ENCODE measurements around the gene PKNOX2.

Gene PKNOX2

DNA sequence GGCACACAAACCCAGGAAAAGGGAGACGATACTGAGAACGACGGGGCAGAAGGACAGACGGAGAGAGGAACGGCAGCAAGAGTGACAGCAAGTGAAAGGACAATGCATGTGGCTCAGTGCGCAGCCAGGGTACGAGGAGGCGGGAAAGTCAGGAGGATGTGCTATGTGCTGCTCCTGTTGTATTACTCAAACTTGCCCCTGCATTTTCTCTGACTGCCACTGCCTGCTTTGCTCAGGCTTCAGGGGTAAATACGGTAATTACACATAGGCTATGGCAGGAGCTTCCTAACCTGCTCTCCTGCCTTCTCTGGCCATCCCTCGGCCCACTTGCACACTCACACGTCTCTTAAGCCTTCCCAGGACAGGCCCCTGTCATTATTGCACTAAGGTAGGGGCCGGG lies 236.7 kb downstream of the PKNOX2 start:
- no peak for DNase-seq (ENCODE audit: low read depth)
- TF ChIP-seq, protein P1, sequence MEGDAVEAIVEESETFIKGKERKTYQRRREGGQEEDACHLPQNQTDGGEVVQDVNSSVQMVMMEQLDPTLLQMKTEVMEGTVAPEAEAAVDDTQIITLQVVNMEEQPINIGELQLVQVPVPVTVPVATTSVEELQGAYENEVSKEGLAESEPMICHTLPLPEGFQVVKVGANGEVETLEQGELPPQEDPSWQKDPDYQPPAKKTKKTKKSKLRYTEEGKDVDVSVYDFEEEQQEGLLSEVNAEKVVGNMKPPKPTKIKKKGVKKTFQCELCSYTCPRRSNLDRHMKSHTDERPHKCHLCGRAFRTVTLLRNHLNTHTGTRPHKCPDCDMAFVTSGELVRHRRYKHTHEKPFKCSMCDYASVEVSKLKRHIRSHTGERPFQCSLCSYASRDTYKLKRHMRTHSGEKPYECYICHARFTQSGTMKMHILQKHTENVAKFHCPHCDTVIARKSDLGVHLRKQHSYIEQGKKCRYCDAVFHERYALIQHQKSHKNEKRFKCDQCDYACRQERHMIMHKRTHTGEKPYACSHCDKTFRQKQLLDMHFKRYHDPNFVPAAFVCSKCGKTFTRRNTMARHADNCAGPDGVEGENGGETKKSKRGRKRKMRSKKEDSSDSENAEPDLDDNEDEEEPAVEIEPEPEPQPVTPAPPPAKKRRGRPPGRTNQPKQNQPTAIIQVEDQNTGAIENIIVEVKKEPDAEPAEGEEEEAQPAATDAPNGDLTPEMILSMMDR (IDR thresholded peaks at IDR 0.05; ENCODE audit: low read length, missing control alignments), result no peak
- no peak overlapping the region for H3K4me3 ChIP-seq (replicated peaks; ENCODE audit: low read depth, low read length)

DNA sequence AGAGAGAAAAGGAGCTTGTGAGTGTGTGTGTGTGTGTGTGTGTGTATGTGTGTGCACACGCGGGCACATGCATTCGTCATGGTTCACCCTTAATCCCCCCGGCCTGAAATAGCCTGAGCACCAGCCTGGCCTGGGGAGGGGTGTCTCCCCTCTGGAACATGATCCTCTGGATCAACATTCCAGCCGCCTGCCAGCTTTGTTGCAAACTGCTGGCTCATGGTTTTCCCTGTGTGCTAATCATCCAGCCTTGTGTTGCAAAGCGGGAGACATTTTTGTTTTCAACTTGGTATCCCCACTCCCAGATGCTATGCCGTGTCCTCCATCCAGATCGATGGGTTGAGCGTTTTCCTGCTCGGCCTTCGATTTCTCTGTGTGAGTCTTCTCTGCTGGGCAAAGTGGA lies 237.2 kb downstream of the PKNOX2 start:
- peak; percentile 21 for DNase-seq (ENCODE audit: low read depth)
- no peak overlapping the region for H3K4me3 ChIP-seq (replicated peaks; ENCODE audit: low read depth, low read length)
- TF ChIP-seq, protein P1 (IDR thresholded peaks at IDR 0.05; ENCODE audit: low read length, missing control alignments), result no peak

GRCh38 chr11:125402435-125402834 lies 237.9 kb downstream of the PKNOX2 start:
- TF ChIP-seq, protein P1 (IDR thresholded peaks at IDR 0.05; ENCODE audit: low read length, missing control alignments), result no peak
- no peak overlapping the region for H3K4me3 ChIP-seq (replicated peaks; ENCODE audit: low read depth, low read length)
- peak; percentile 51 for DNase-seq (ENCODE audit: low read depth)

- no peak for DNase-seq (ENCODE audit: low read depth)
- TF ChIP-seq, protein P1 (IDR thresholded peaks at IDR 0.05; ENCODE audit: low read length, missing control alignments), result no peak
- no peak overlapping the region for H3K4me3 ChIP-seq (replicated peaks; ENCODE audit: low read depth, low read length)
These were observed 239.7 kb downstream of the PKNOX2 start for GRCh38 chr11:125404157-125404810.

GRCh38 chr11:125404811-125405790 lies 240.6 kb downstream of the PKNOX2 start:
- no peak overlapping the region for H3K4me3 ChIP-seq (replicated peaks; ENCODE audit: low read depth, low read length)
- TF ChIP-seq, protein P1 (IDR thresholded peaks at IDR 0.05; ENCODE audit: low read length, missing control alignments), result peak; percentile 90
- DNase-seq (ENCODE audit: low read depth), result peak; percentile 55

DNA sequence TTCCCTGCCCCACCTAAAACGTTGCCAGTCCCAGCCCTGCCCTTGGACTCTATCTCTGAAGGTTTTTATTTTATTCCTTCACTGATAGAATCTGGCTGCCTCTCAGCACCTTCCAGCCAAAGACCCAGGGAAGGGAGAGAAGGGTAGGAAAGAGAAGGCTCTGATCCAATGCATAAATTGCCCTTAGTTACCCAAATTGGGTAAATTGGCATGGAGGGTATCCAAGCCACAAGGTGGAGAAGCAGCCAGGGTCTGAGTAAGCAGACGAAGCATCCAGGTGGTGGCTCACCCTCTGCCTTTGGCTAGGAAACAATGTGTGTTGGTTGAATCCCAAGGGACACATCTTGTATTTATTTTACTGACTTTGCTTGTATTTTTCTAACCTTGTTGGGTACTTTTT lies 242.5 kb downstream of the PKNOX2 start:
- TF ChIP-seq, protein P1 (IDR thresholded peaks at IDR 0.05; ENCODE audit: low read length, missing control alignments), result no peak
- H3K4me3 ChIP-seq (replicated peaks; ENCODE audit: low read depth, low read length), result no peak overlapping the region
- no peak for DNase-seq (ENCODE audit: low read depth)

Measured in fibroblast of pulmonary artery (primary cell).